Caco-2 (cell line): ENCODE data around the gene FAM78A. TPM values are rescaled to one million over a fixed set of nuclear protein-coding genes. Genes with fewer than 3 reads are reported as not detected.

Experiments used
- BruUV-seq: library from RNA; stranded (reverse); fragments of 400-500 nt; replicated peaks from 2 replicates; lab custom pipeline; 2021; lab: Mats Ljungman, UMichigan
- CTCF ChIA-PET: fragments of 300-600 bp; sonication (Branson Sonifier 250); formaldehyde crosslinking; loops from one replicate; lab custom pipeline; 2022; ENCODE audit warnings: antibody characterized with exemption; lab: Charles Lee
- POLR2A ChIA-PET: fragments of 300-600 bp; sonication (Branson Sonifier 250); formaldehyde crosslinking; loops from one replicate; lab custom pipeline; 2022; ENCODE audit warnings: antibody characterized with exemption; lab: Charles Lee
- DNase-seq, 2 experiments: peaks; one replicate each; pipeline versions ENCODE4 v3.0.0 to v3.0.0-alpha.2; 2020 to 2022
- H3K27me3 ChIP-seq: replicated peaks from 2 replicates; pipeline ENCODE4 v1.6.0; 2011; ENCODE audit warnings: low read length; ENCODE audit not compliant: control insufficient read depth, insufficient read depth
- H3K36me3 ChIP-seq: 2 replicates; pipeline ENCODE4 v1.5.1; 2011; ENCODE audit warnings: low read length; ENCODE audit not compliant: control insufficient read depth, insufficient read depth
- H3K4me1 ChIP-seq: fragments of 250-450 bp; sonication (Bioruptor Pico); 2 replicates; pipeline ENCODE4 v1.5.1; 2020; ENCODE audit warnings: mild to moderate bottlenecking
- H3K4me3 ChIP-seq: 2 replicates; pipeline ENCODE4 v1.5.1; 2011; ENCODE audit warnings: low read depth, mild to moderate bottlenecking, control low read depth, low read length
- H3K9me3 ChIP-seq: fragments of 250-450 bp; sonication (Bioruptor Pico); 2 replicates; pipeline ENCODE4 v1.5.1; 2020; ENCODE audit warnings: mild to moderate bottlenecking, moderate library complexity
- H3K27ac Mint-ChIP-seq: one replicate; pipeline ENCODE4 v1.8.0; 2022; ENCODE audit warnings: mixed read lengths; ENCODE audit not compliant: unreplicated experiment
- H3K27me3 Mint-ChIP-seq: one replicate; pipeline ENCODE4 v1.8.0; 2022; ENCODE audit warnings: mixed read lengths; ENCODE audit not compliant: insufficient read depth, unreplicated experiment
- H3K36me3 Mint-ChIP-seq: one replicate; pipeline ENCODE4 v1.8.0; 2022; ENCODE audit warnings: mild to moderate bottlenecking, mixed read lengths; ENCODE audit not compliant: insufficient read depth, unreplicated experiment
- H3K4me1 Mint-ChIP-seq: one replicate; pipeline ENCODE4 v1.8.0; 2022; ENCODE audit warnings: low read depth, mixed read lengths; ENCODE audit not compliant: unreplicated experiment
- H3K4me3 Mint-ChIP-seq: one replicate; pipeline ENCODE4 v1.8.0; 2022; ENCODE audit warnings: mild to moderate bottlenecking, moderate library complexity, mixed read lengths; ENCODE audit not compliant: unreplicated experiment
- H3K9me3 Mint-ChIP-seq: one replicate; pipeline ENCODE4 v1.8.0; 2022; ENCODE audit warnings: mixed read lengths; ENCODE audit not compliant: unreplicated experiment
- CTCF ChIP-seq, 2 experiments: fragments of 200-600 bp in 1 of 2; IDR thresholded peaks; 1 replicate in 1 of 2; 2 replicates in 1 of 2; pipeline versions ENCODE4 v1.5.1 to v1.8.0; 2011 to 2022; ENCODE audit warnings: antibody characterized with exemption in 1 of 2, control low read depth in 1 of 2, inconsistent platforms in 1 of 2, low read depth in 1 of 2, low read length in 1 of 2, mild to moderate bottlenecking in 1 of 2, moderate library complexity in 1 of 2; ENCODE audit not compliant: insufficient read depth in 1 of 2, severe bottlenecking in 1 of 2, unreplicated experiment in 1 of 2
- intact Hi-C: fragments of 100-400 bp; cut with micrococcal nuclease; formaldehyde crosslinking; loops from one replicate; pipeline ENCODE4 v1.10.0; 2022; ENCODE audit not compliant: unreplicated experiment
- total RNA-seq: library from RNA; stranded (reverse); gene quantifications from 2 replicates; pipeline ENCODE4 v1.2.3, GENCODE V29; 2022

Gene FAM78A
- total RNA-seq, 1 experiment from 2014 or later = 0.70 TPM

GRCh38 chr9:131287359-131287758 is 11.0 kb upstream of the FAM78A start:
- H3K27me3 ChIP-seq = no peaks in the 10 kb centered on the region; the same call in 1 of the 2 replicates
- Mint-ChIP-seq H3K27me3 (peaks cover under 1% of the 10 kb centered on the region), H3K36me3 (no peaks in the 10 kb centered on the region), H3K27ac (no peak overlapping the region), H3K9me3 (no peaks in the 10 kb centered on the region), H3K4me3 (no peak overlapping the region), H3K4me1 (peaks cover 1% of the 10 kb centered on the region)
- no peaks in the 10 kb centered on the region for H3K36me3 ChIP-seq
- DNase-seq = no peak
- POLR2A ChIA-PET = no interaction called here
- H3K9me3 ChIP-seq = no peaks in the 10 kb centered on the region
- no TSS peak for BruUV-seq
- H3K4me1 ChIP-seq = no peaks in the 10 kb centered on the region
- CTCF ChIA-PET = interaction anchor here (1.2 kb wide), 1 partner anchor 49 kb away, joined by 5 read pairs; no protein-coding TSS in a partner anchor
- H3K4me3 ChIP-seq = no peak overlapping the region
- intact Hi-C loops = no loop called here
- no peak for TF ChIP-seq CTCF (IDR thresholded peaks at IDR 0.05; ENCODE audit: insufficient read depth in 1 of 2, low read depth in 1 of 2, low read length in 1 of 2, severe bottlenecking in 1 of 2, unreplicated experiment in 1 of 2)

GRCh38 chr9:131284856-131285255 is 8.5 kb upstream of the FAM78A start:
- H3K36me3 ChIP-seq = no peaks in the 10 kb centered on the region
- no peak overlapping the region for H3K4me3 ChIP-seq
- Mint-ChIP-seq H3K27me3 (peaks cover 12% of the 10 kb centered on the region), H3K4me1 (peaks cover 7% of the 10 kb centered on the region), H3K36me3 (no peaks in the 10 kb centered on the region), H3K9me3 (no peaks in the 10 kb centered on the region), H3K27ac (no peak overlapping the region), H3K4me3 (no peak overlapping the region)
- no peak for TF ChIP-seq CTCF (IDR thresholded peaks at IDR 0.05; ENCODE audit: insufficient read depth in 1 of 2, low read depth in 1 of 2, low read length in 1 of 2, severe bottlenecking in 1 of 2, unreplicated experiment in 1 of 2)
- no peaks in the 10 kb centered on the region for H3K9me3 ChIP-seq
- intact Hi-C loops = no loop called here
- peaks cover 1% of the 10 kb centered on the region; the same call in 1 of the 2 replicates for H3K27me3 ChIP-seq
- no TSS peak for BruUV-seq
- no peak for DNase-seq
- ChIA-PET POLR2A (interaction anchor here (0.6 kb wide), 1 partner anchor 23 kb away, joined by 5 read pairs; no protein-coding TSS in a partner anchor), CTCF (no interaction called here)
- no peaks in the 10 kb centered on the region for H3K4me1 ChIP-seq

DNA sequence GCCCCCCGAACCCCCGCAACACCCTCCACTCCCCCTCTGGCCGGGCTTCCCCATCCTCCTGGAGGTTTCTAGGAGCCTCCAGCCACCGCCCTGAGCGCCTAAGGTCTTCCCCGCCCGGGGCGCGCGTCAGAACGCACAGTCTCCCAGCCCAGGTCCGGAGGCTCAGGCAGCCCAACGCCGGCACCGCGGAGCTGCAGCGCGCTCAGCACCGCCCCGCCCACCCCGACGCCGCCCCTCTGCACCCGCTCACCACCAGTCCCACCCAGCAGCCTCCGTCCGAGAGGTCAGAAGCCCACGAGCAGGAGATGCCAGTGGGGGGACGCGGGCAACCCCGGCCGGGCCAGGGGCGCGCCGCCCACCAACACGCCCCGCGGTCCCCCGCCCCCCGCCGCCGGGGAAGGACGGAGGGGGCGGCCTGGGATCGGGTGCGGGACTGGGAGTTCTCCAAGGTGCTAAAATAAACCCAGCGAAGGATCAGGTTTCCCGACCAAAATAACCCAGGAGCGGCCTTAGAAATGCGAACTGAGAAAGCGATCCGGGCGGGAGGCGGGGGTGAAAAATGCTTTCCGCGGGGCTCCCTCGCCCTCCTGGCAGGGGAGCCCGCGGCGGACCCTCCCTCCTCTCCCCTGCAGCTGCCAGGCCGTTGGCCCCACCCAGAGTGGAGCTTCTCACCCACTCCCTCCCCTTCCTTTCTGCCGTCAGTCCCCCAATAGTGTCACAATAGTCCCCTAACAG is 6.5 kb upstream of the FAM78A start:
- ChIA-PET CTCF (no interaction called here), POLR2A (no interaction called here)
- H3K27ac Mint-ChIP-seq = no peak overlapping the region
- Histone ChIP-seq H3K4me1 (peaks cover 7% of the 10 kb centered on the region), H3K9me3 (no peaks in the 10 kb centered on the region), H3K36me3 (no peaks in the 10 kb centered on the region), H3K4me3 (peak overlapping the region; percentile 27), H3K27me3 (peaks cover 1% of the 10 kb centered on the region; the same call in 1 of the 2 replicates)
- H3K9me3 Mint-ChIP-seq = no peaks in the 10 kb centered on the region
- peaks cover 12% of the 10 kb centered on the region for H3K27me3 Mint-ChIP-seq
- intact Hi-C loops = no loop called here
- H3K36me3 Mint-ChIP-seq = no peaks in the 10 kb centered on the region
- no TSS peak for BruUV-seq
- peak in 1 of 2 experiments; percentile 50 for DNase-seq
- peaks cover 7% of the 10 kb centered on the region for H3K4me1 Mint-ChIP-seq
- H3K4me3 Mint-ChIP-seq = peak overlapping the region; percentile 60
- TF ChIP-seq CTCF (IDR thresholded peaks at IDR 0.05; ENCODE audit: insufficient read depth in 1 of 2, low read depth in 1 of 2, low read length in 1 of 2, severe bottlenecking in 1 of 2, unreplicated experiment in 1 of 2) = no peak
